Activated CD8-positive, alpha-beta memory T cell treated with anti-CD3 and anti-CD28 coated beads, Interleukin-2, amount 50 U/mL, for 1 hour (primary cell): ENCODE results near the gene PYY.

Experiments used
- DNase-seq: peaks from one replicate; pipeline ENCODE4 v3.0.0-alpha.2; 2020; ENCODE audit errors: extremely low read depth

Gene PYY

DNA sequence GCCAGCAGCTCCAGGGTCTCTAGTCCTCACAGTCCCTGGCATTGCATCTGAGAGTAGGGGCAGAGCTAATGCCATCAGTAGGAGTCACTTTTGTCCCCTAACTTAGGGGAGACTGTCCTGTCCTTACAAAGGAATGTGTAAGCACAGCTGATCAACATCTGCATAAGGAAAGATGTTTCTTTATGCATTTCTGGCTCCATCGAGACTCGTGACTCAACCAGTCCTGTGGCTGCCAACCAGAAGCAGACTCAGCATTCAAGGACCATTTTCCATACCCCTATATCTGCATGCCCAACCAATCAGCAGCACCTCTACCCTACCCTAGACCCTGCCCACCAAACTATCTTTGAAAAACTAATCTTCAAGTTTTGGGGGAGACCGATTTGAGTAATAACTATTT, 38.2 kb downstream of the PYY start:
- DNase-seq, result no peak

DNA sequence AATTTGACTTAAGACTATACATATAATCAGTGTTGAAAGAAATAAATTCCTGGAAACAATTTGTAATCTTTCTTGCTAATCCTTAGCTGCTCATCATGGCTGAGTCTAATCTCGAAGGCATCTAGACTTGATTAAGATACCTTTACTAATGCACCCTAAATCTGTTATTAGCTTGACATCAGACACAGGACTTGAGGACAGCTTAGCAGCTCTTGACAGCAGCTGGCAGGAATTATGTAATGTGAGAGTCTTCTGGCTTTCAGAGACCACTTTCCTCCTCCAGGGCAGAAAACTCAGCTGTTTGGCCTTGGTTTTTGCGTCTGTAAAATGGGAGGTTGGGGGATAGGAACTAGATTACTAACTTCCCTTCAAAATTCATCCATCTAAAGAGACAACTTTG, 39.3 kb downstream of the PYY start:
- no peak for DNase-seq

DNA sequence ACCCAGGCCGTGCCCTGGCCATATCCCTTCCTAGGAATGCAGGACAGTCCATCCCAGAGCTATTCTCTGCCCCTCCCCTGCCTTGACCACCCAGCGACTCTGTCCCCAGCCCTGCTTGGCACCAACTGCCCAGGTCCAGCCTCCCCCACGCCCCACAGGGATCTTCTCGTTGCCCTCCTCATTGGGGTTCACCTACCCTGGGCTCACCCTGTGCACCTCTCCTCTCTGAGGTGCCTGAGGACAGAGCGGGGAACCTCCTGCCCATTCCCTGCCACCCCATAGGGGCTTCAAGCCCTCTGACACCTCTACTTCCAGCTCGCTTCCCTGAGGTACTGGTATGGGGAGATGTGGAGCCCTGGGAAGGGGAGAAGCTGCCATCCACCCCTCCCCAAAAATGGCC, 40.2 kb downstream of the PYY start:
- no peak for DNase-seq

DNA sequence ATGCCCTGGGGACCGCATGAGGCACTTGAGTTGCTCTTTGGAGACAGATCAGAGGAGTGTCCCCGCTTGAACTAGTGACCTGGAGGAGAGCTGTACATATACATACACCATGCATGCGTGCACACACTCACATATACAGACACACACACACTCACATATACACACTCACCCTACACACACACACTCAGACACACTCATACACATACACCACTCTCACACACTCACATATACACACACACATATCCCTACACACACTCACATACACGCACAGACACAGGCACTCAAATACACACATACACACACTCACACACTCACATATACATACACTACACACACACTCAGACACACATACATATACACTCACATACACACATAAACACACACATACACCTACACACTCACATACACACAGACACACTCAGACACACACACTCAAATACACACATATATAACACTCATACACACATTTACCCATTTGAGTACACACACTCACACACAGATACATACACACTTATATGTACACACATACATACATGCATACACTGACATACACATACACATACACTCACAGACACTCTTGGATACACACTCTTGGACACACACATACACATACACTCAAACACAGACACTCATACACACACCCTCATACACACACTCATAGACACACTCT, 41.0 kb downstream of the PYY start:
- no peak for DNase-seq

DNA sequence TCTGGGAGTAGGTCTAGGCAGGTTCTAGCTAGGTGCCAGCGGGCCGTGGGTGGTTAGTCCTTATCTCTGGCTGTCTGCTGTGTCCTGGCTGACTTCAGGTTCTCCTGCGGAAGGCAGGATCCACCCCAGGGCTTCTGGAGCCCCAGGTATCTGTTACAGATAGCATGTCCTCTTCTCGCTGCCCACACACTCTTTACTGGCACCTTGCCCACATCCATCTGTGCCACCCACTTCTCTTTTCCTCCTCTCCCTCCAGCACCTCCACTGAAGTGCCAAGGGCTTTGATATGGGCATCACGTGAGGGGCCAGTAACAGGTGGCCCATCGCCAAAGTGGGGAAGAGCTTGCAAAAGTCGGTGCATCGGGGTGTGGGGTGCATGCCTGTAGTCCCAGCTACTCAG, 41.8 kb downstream of the PYY start:
- DNase-seq, result no peak

DNA sequence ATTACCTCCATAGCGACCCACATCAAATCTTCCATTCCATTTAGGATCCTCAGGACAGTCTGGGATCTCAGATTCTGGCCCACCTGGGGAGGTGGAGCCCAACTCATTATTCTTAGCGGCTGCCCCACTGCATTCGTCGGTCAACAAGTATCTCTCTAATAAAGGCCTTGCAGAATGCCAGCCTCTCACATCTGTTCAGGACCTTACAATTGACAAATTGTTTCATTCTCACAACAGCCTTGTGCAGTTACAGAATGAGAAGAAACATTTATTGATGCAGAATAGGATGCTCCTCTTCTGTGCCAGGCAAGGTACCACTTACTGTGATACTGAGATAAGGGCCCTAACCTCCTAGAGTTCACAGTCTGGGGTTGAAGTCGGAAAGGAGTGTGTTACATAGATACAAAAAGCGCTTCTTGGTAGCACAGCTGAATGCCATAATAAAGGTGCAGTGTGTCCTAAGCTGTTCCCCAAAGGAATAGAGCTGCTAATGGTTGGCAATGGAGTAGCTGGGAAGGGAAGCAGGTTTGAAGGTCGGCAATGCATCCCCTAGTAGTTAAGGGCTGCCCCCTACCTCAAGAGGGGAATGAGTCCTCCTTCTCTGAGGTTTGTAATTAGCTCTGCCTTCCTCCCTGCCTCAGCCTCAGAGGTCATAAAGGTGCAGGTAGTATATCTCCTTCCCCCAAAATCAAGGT, 44.1 kb downstream of the PYY start:
- DNase-seq, result no peak

DNA sequence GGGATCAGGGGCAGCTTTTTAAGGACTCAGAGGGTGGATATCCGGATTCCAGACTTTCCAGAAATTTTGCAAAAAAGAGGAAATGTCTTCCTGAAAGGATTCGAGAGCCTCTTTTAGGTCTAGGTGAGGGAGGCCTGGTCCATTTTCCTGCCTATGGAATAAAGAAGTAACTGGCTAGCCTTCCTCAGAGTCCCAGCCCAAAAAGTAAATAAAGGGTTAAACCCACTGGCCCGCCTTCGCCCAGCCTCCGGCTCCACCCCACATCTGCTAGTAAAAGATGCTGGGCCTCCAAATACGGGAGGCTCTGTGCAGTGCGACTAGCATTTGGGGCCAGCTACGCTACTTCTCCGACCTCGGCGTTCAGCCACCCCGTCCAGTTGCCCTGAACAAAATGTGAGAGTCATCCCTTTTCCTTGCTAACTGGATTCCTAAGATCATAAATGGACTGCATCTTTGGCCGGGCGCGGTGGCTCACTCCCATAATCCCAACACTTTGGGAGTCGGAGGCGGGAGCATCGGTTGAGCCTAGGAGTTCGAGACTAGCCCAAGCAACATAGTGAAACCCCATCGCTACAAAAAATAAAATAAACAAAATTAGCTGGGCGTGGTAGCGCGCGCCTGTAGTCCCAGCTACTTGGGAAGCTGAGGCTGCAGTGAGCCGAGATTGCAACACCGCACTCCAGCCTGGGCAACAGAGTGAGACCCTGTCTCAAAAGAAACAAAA, 45.6 kb downstream of the PYY start:
- DNase-seq, result no peak

DNA sequence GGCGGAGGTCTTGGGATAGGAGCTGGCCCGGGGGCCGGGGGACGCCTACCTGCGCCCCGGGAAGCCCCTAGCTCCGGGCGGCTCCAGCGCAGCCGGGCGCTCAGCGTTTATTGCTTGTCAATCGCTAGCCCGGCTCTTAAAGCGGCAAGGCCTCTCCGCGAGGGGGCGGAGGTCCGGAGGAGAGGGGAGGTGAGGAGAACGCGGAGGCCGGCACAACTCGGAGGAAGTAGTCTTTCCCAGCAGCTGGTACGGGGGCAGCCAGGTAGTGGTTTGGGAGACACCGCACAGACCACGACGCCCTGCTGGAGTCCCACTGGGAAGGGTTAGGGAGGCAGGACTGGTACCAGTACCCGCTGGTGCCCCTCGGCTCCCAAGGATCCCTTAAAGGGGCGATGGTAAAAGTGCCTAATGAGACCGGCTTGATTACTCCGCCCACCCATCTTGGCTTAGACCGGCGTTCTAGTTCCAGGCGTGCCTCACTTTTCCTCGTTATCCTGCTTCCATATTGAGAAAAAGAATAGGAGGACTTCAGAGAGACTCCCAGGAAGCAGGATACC, 46.2 kb downstream of the PYY start, which contains the start of gene MPP2:
MPP2 (minus strand) TSS at position 112 of the 557 bp plus-strand sequence. CDS start 3,076 bp downstream, outside the sequence.
- DNase-seq, result no peak

DNA sequence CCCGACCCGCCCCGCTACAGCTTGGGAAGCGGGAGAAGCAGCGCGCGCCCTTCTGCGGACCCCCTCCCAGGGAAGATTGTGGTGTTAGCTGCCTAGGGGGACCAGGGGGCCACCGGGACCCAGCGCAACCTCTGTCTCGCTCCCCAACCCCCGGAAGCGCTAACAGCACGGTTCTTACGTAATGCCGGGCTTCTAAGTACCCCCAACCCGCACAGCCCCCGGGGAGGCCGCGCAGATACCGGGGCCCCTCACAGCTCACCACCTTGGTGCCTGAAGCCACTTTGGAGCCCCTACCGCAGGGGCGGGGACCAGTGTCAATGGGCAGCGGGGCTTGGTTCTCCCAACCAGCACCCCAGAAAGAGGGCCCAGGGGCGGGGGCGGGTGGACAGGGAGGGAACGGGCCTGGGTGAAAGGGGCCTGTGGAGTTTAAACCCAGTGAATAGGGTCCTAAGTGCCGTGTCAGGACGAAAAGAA, 46.8 kb downstream of the PYY start:
- no peak for DNase-seq

DNA sequence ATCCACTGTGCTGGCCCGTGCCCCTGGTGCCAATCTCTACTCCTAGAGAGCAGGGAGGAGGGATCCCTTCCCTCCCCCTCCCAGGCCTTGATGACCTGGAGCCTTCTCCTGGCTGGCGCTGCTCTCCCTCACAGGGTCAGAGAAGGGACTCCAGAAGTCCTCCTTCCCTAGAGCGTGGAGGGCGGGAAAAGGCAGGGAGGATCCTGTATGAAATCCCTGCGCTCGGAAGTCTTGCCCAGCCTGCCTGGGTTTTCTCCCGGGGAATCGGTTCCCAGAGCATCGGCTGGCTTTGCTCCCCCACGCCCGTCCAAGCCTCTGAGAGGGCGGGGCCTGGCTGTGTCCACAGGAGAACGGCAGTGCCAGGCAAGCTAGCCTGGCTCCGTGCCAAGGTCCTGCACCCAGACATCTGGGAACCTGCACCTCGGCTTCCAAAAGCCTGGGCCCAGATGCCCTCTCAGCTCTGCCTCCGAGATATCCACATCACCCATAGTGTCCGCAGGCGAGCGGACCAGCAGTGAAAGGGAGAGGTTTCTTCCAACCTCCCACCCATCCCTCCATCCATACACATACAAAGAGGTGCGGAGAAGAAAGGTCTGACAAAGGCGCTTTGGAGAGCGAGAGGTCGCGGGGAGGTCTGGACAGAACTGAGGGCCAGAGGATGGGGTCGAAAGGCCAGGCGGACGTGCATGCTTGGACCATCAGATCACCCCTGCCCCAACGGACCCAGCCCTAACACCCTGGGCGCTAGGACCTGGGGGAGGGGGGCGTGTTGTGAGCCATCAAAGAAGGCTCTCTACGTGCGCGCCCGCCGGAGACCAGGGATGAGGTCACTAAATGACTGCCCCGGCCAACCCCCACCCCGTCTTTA, 47.5 kb downstream of the PYY start:
- no peak for DNase-seq

DNA sequence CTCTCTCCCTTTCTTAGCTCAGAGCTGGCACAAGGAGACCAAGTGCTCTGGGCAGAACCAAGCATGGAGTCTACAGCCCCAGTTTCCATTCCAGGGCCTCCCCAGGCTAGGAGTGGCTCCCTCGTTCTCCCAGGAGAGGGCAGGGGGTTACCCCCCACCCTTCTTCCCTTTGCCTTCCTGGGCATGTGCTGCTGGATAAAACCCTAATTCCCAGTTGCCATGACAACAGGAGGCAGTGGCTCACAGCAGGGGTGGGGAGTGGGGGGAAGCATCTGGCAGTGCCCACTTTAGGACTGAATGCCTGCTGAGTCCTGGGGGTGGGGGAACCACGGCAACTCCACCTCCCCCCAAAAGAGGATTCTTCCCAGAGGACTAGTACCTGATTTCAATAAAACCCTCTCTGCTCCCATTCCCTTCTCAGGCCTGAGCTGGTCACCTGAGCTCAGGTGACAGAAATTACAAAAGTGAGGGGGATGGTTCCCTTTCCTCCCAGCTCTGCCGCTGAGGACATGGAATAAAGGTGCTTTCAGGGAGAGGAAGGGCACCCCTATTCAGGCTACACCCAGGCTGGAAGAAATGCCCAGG, 48.2 kb downstream of the PYY start:
- no peak for DNase-seq
